ENCODE data around the gene PRKAR1B. TPM values are rescaled to one million over a fixed set of nuclear protein-coding genes. Genes with fewer than 3 reads are reported as not detected.

Gene PRKAR1B
- total and polyA plus RNA-seq, 2 donors (not counting 1 experiment from before 2014, with no cell fraction given): 4.5 to 8.6 TPM

GRCh38 chr7:725223-726005, 1.7 kb downstream of the PRKAR1B start:
- ChIA-PET CTCF (interaction anchor here (0.9 kb wide), 1 partner anchor 54 kb away, joined by 4 read pairs; no protein-coding TSS in a partner anchor), POLR2A (no interaction called here)
- H3K9me3 ChIP-seq (ENCODE audit: control extremely low read depth in 1 of 3, control insufficient read depth in 2 of 3, insufficient read depth in 1 of 3, low read length in 2 of 3): no peaks in the 10 kb centered on the region
- Mint-ChIP-seq H3K27me3 (no peaks in the 10 kb centered on the region), H3K4me1 (peaks cover 25% of the 10 kb centered on the region), H3K27ac (peak overlapping the region; percentile 26), H3K4me3 (peak overlapping the region; percentile 86), H3K9me3 (ENCODE audit: insufficient read depth) (no peaks in the 10 kb centered on the region)
- H3K27ac ChIP-seq (ENCODE audit: low read length in 2 of 2): no peak overlapping the region
- H3K79me2 ChIP-seq (ENCODE audit: control insufficient read depth, insufficient read depth, low read length): peaks cover 31% of the 10 kb centered on the region
- DNase-seq (no peak), ATAC-seq (ENCODE audit: low read depth) (no peak)
- peak overlapping the region; percentile 91 for H2AFZ ChIP-seq (ENCODE audit: insufficient read depth, low read depth, low read length, poor library complexity, severe bottlenecking)
- WGBS (ENCODE audit: insufficient coverage): 92% methylated on average over 8 of the region's 8 CpGs
- H4K20me1 ChIP-seq (ENCODE audit: control insufficient read depth, insufficient read depth, low read length, poor library complexity, severe bottlenecking): no peaks in the 10 kb centered on the region
- H3K4me2 ChIP-seq (replicated peaks; ENCODE audit: low read depth, low read length, poor library complexity, severe bottlenecking): peak overlapping the region; percentile 94
- intact Hi-C loops (cut with micrococcal nuclease): loop anchor here (1.0 to 10.0 kb wide), 4 partner anchors 89 to 148 kb away; no protein-coding TSS in a partner anchor
- no peaks in the 10 kb centered on the region for H3K27me3 ChIP-seq (replicated peaks in 1 of 4; ENCODE audit: control extremely low read depth in 1 of 4, control insufficient read depth in 3 of 4, insufficient read depth in 4 of 4, low read length in 3 of 4)
- peak overlapping the region in 4 of 5 experiments; percentile 61 to 87 (median 70) for H3K4me3 ChIP-seq (ENCODE audit: control extremely low read depth in 1 of 5, extremely low read depth in 1 of 5, insufficient read depth in 1 of 5, low read depth in 2 of 5, low read length in 4 of 5)
- H3K36me3 ChIP-seq (replicated peaks in 1 of 2; ENCODE audit: control extremely low read depth in 1 of 2, control insufficient read depth in 1 of 2, extremely low read depth in 1 of 2, insufficient read depth in 2 of 2, low read length in 1 of 2): peaks cover 0 to 2% of the 10 kb centered on the region in 2 experiments
- peak overlapping the region; percentile 75 for H3K9ac ChIP-seq (ENCODE audit: low read length)
- H3K4me1 ChIP-seq (ENCODE audit: control insufficient read depth in 2 of 2, insufficient read depth in 2 of 2, low read length in 2 of 2): peaks cover 16 to 21% of the 10 kb centered on the region in 2 donors
- TF ChIP-seq EZH2 (IDR thresholded peaks at IDR 0.05; ENCODE audit: borderline replicate concordance, insufficient read depth, low read depth, low read length, poor library complexity, severe bottlenecking) (no peak), CTCF (IDR thresholded peaks at IDR 0.05) (no peak)

- DNase-seq (no peak), ATAC-seq (ENCODE audit: low read depth) (no peak)
- TF ChIP-seq CTCF (IDR thresholded peaks at IDR 0.05): no peak
- no peak for TF ChIP-seq EZH2 (IDR thresholded peaks at IDR 0.05; ENCODE audit: borderline replicate concordance, insufficient read depth, low read depth, low read length, poor library complexity, severe bottlenecking)
- H3K9me3 Mint-ChIP-seq (ENCODE audit: insufficient read depth): no peaks in the 10 kb centered on the region
- Histone ChIP-seq H3K79me2 (ENCODE audit: control insufficient read depth, insufficient read depth, low read length) (peaks cover 31% of the 10 kb centered on the region), H3K27ac (ENCODE audit: low read length in 2 of 2) (no peak overlapping the region), H3K4me3 (ENCODE audit: control extremely low read depth in 1 of 5, extremely low read depth in 1 of 5, insufficient read depth in 1 of 5, low read depth in 2 of 5, low read length in 4 of 5) (no peak overlapping the region), H2AFZ (ENCODE audit: insufficient read depth, low read depth, low read length, poor library complexity, severe bottlenecking) (no peak overlapping the region), H3K36me3 (replicated peaks in 1 of 2; ENCODE audit: control extremely low read depth in 1 of 2, control insufficient read depth in 1 of 2, extremely low read depth in 1 of 2, insufficient read depth in 2 of 2, low read length in 1 of 2) (no peaks in the 10 kb centered on the region), H3K9ac (ENCODE audit: low read length) (no peak overlapping the region), H3K4me1 (ENCODE audit: control insufficient read depth in 2 of 2, insufficient read depth in 2 of 2, low read length in 2 of 2) (peaks cover 16 to 21% of the 10 kb centered on the region in 2 donors), H4K20me1 (ENCODE audit: control insufficient read depth, insufficient read depth, low read length, poor library complexity, severe bottlenecking) (no peaks in the 10 kb centered on the region), H3K27me3 (replicated peaks in 1 of 4; ENCODE audit: control extremely low read depth in 1 of 4, control insufficient read depth in 3 of 4, insufficient read depth in 4 of 4, low read length in 3 of 4) (no peaks in the 10 kb centered on the region), H3K9me3 (ENCODE audit: control extremely low read depth in 1 of 3, control insufficient read depth in 2 of 3, insufficient read depth in 1 of 3, low read length in 2 of 3) (no peaks in the 10 kb centered on the region), H3K4me2 (replicated peaks; ENCODE audit: low read depth, low read length, poor library complexity, severe bottlenecking) (no peak overlapping the region)
- peak overlapping the region; percentile 8 for H3K4me3 Mint-ChIP-seq
- ChIA-PET POLR2A (no interaction called here), CTCF (no interaction called here)
- H3K4me1 Mint-ChIP-seq: peaks cover 23% of the 10 kb centered on the region
- intact Hi-C loops (cut with micrococcal nuclease): loop anchor here (10.0 kb wide), 1 partner anchor 91 kb away; no protein-coding TSS in a partner anchor
- WGBS (ENCODE audit: insufficient coverage): 95% methylated on average over 6 of the region's 7 CpGs
- H3K27me3 Mint-ChIP-seq: no peaks in the 10 kb centered on the region
- no peak overlapping the region for H3K27ac Mint-ChIP-seq
Measured at GRCh38 chr7:724298-724697, 2.8 kb downstream of the PRKAR1B start.

Data from B cell (primary cell).